HG02759 (cell line): ENCODE results near the gene BAZ2B.

Experiments used
- ATAC-seq: cut with Tn5 transposase; IDR thresholded peaks from one replicate; pipeline ENCODE4 v1.9.1; 2021; ENCODE audit warnings: mild to moderate bottlenecking, moderate library complexity; ENCODE audit not compliant: unreplicated experiment

Gene BAZ2B

GRCh38 chr2:159275111-159275510 lies 341.2 kb downstream of the BAZ2B start:
- no peak for ATAC-seq

- ATAC-seq, result no peak
These were observed 344.2 kb downstream of the BAZ2B start for GRCh38 chr2:159272156-159272555.

DNA sequence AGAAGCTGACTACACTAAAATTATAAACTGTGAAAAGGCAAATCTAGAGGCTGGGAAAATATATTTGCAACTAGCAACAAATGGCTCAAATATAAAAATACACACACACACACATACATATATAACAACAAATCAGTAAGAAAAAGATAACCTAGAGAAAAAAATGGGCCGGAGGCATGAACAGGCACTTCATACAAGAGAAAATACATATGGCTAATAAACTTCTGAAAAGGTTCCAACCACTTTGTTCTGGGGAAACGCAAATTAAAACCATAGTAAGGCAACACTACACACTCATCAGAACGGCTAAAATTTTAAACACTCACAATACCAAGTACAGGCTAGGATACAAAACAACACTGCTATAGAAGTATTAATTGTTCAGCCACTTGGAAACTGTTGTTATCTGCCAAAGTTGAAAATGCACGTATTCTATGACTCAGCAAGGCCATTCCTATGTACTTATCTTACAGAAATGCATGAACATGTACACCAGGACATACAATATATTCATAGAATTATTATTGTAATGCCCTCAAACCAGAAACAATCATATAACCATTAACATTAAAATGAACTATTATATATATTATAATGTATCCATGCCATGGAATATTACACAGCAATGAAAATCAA lies 345.5 kb downstream of the BAZ2B start:
- ATAC-seq, result no peak
